Measurements from ENCODE around the gene HSBP1L1. TPM values are rescaled to one million over a fixed set of nuclear protein-coding genes. Genes with fewer than 3 reads are reported as not detected.

The HSBP1L1 gene
- total and polyA plus RNA-seq, 2 of the 8 experiments (the other 6 are each of a cell fraction or from before 2014, with no cell fraction given) = 1.0 to 1.3 TPM

GRCh38 chr18:79988451-79989194 is 24.2 kb downstream of the HSBP1L1 start, which contains the start of gene TXNL4A (continued):
- TF ChIP-seq, protein P1, sequence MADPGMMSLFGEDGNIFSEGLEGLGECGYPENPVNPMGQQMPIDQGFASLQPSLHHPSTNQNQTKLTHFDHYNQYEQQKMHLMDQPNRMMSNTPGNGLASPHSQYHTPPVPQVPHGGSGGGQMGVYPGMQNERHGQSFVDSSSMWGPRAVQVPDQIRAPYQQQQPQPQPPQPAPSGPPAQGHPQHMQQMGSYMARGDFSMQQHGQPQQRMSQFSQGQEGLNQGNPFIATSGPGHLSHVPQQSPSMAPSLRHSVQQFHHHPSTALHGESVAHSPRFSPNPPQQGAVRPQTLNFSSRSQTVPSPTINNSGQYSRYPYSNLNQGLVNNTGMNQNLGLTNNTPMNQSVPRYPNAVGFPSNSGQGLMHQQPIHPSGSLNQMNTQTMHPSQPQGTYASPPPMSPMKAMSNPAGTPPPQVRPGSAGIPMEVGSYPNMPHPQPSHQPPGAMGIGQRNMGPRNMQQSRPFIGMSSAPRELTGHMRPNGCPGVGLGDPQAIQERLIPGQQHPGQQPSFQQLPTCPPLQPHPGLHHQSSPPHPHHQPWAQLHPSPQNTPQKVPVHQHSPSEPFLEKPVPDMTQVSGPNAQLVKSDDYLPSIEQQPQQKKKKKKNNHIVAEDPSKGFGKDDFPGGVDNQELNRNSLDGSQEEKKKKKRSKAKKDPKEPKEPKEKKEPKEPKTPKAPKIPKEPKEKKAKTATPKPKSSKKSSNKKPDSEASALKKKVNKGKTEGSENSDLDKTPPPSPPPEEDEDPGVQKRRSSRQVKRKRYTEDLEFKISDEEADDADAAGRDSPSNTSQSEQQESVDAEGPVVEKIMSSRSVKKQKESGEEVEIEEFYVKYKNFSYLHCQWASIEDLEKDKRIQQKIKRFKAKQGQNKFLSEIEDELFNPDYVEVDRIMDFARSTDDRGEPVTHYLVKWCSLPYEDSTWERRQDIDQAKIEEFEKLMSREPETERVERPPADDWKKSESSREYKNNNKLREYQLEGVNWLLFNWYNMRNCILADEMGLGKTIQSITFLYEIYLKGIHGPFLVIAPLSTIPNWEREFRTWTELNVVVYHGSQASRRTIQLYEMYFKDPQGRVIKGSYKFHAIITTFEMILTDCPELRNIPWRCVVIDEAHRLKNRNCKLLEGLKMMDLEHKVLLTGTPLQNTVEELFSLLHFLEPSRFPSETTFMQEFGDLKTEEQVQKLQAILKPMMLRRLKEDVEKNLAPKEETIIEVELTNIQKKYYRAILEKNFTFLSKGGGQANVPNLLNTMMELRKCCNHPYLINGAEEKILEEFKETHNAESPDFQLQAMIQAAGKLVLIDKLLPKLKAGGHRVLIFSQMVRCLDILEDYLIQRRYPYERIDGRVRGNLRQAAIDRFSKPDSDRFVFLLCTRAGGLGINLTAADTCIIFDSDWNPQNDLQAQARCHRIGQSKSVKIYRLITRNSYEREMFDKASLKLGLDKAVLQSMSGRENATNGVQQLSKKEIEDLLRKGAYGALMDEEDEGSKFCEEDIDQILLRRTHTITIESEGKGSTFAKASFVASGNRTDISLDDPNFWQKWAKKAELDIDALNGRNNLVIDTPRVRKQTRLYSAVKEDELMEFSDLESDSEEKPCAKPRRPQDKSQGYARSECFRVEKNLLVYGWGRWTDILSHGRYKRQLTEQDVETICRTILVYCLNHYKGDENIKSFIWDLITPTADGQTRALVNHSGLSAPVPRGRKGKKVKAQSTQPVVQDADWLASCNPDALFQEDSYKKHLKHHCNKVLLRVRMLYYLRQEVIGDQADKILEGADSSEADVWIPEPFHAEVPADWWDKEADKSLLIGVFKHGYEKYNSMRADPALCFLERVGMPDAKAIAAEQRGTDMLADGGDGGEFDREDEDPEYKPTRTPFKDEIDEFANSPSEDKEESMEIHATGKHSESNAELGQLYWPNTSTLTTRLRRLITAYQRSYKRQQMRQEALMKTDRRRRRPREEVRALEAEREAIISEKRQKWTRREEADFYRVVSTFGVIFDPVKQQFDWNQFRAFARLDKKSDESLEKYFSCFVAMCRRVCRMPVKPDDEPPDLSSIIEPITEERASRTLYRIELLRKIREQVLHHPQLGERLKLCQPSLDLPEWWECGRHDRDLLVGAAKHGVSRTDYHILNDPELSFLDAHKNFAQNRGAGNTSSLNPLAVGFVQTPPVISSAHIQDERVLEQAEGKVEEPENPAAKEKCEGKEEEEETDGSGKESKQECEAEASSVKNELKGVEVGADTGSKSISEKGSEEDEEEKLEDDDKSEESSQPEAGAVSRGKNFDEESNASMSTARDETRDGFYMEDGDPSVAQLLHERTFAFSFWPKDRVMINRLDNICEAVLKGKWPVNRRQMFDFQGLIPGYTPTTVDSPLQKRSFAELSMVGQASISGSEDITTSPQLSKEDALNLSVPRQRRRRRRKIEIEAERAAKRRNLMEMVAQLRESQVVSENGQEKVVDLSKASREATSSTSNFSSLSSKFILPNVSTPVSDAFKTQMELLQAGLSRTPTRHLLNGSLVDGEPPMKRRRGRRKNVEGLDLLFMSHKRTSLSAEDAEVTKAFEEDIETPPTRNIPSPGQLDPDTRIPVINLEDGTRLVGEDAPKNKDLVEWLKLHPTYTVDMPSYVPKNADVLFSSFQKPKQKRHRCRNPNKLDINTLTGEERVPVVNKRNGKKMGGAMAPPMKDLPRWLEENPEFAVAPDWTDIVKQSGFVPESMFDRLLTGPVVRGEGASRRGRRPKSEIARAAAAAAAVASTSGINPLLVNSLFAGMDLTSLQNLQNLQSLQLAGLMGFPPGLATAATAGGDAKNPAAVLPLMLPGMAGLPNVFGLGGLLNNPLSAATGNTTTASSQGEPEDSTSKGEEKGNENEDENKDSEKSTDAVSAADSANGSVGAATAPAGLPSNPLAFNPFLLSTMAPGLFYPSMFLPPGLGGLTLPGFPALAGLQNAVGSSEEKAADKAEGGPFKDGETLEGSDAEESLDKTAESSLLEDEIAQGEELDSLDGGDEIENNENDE (IDR thresholded peaks at IDR 0.05; ENCODE audit: insufficient replicate concordance, low read length) = no peak
- TF ChIP-seq RBBP5 (IDR thresholded peaks at IDR 0.05; ENCODE audit: borderline replicate concordance, low read depth, low read length) = peak; percentile 72; the same call in 1 of the 2 replicates
- TF ChIP-seq TCF12 (IDR thresholded peaks at IDR 0.05; ENCODE audit: low read depth, low read length) = no peak
- TF ChIP-seq SP2 (IDR thresholded peaks at IDR 0.05; ENCODE audit: low read length) = no peak
- peak; percentile 68; the same call in 1 of the 2 replicates for TF ChIP-seq TBP (IDR thresholded peaks at IDR 0.05; ENCODE audit: low read depth, low read length)
- no peak for TF ChIP-seq GABPA (IDR thresholded peaks at IDR 0.05; ENCODE audit: borderline replicate concordance, insufficient read depth, low read length)
- 0 out of 2 replicates have a peak, but pooled peaks have one; percentile 2 for TF ChIP-seq TEAD4 (IDR thresholded peaks at IDR 0.05; ENCODE audit: low read depth, low read length)
- TF ChIP-seq BRCA1 (IDR thresholded peaks at IDR 0.05; ENCODE audit: low read depth, low read length) = no peak
- peak; percentile 50 to 90 for TF ChIP-seq POLR2A (IDR thresholded peaks at IDR 0.05; ENCODE audit: control extremely low read depth in 1 of 2, low read depth in 2 of 2, low read length in 2 of 2)
- TF ChIP-seq BCL11A (IDR thresholded peaks at IDR 0.05; ENCODE audit: low read depth in 2 of 2, low read length in 2 of 2) = no peak
- TF ChIP-seq ASH2L (IDR thresholded peaks at IDR 0.05; ENCODE audit: low read length) = peak; percentile 76
- TF ChIP-seq SP4 (IDR thresholded peaks at IDR 0.05; ENCODE audit: low read length) = no peak
